Brain microvascular endothelial cell (primary cell): ENCODE measurements around the gene APCS.

ENCODE experiments used
- DNase-seq: peaks from one replicate; pipeline ENCODE4 v3.0.0-alpha.2; 2020
- H3K27ac ChIP-seq: fragments of 250-450 bp; sonication (Bioruptor Pico); 2 replicates; pipeline ENCODE4 v1.5.1; 2020; ENCODE audit warnings: mild to moderate bottlenecking, moderate library complexity
- H3K27me3 ChIP-seq: fragments of 250-450 bp; sonication (Bioruptor Pico); replicated peaks from 2 replicates; pipeline ENCODE4 v1.5.1; 2020; ENCODE audit warnings: mild to moderate bottlenecking
- H3K36me3 ChIP-seq: fragments of 250-450 bp; sonication (Bioruptor Pico); replicated peaks from 2 replicates; pipeline ENCODE4 v1.5.1; 2020; ENCODE audit warnings: mild to moderate bottlenecking
- H3K4me3 ChIP-seq: 2 replicates; pipeline ENCODE4 v1.5.1; 2011; ENCODE audit warnings: low read depth, mild to moderate bottlenecking, control low read depth, low read length, moderate library complexity
- CTCF ChIP-seq: IDR thresholded peaks from 2 replicates; pipeline ENCODE4 v1.5.1; 2011; ENCODE audit warnings: low read depth, mild to moderate bottlenecking, moderate library complexity, low read length, control low read depth, inconsistent platforms; ENCODE audit errors: missing control alignments
- in situ Hi-C: cut with HindIII; loops from 2 replicates; pipeline ENCODE4 v1.10.0; 2017; ENCODE audit warnings: low sequenced_read_pairs, low pct_ligation_motif_present

Gene APCS

GRCh38 chr1:159591981-159592380 is 4.4 kb downstream of the APCS start:
- no peak for TF ChIP-seq CTCF
- no peaks in the 10 kb centered on the region for H3K36me3 ChIP-seq
- DNase-seq = peak; percentile 32
- peak overlapping the region; percentile 51 for H3K27ac ChIP-seq
- in situ Hi-C loops = no loop called here
- no peaks in the 10 kb centered on the region for H3K27me3 ChIP-seq
- H3K4me3 ChIP-seq = no peak overlapping the region

GRCh38 chr1:159594625-159595405 is 7.2 kb downstream of the APCS start:
- in situ Hi-C loops = no loop called here
- H3K36me3 ChIP-seq = no peaks in the 10 kb centered on the region
- TF ChIP-seq CTCF = no peak
- no peak overlapping the region for H3K27ac ChIP-seq
- H3K4me3 ChIP-seq = no peak overlapping the region
- DNase-seq = peak; percentile 5
- H3K27me3 ChIP-seq = no peaks in the 10 kb centered on the region

- in situ Hi-C loops = no loop called here
- Histone ChIP-seq H3K4me3 (no peak overlapping the region), H3K27ac (peak overlapping the region; percentile 63), H3K36me3 (no peaks in the 10 kb centered on the region), H3K27me3 (no peaks in the 10 kb centered on the region)
- DNase-seq = peak; percentile 94
- TF ChIP-seq CTCF = no peak
Measured at GRCh38 chr1:159598196-159598595, 10.6 kb downstream of the APCS start.

- Histone ChIP-seq H3K27me3 (no peaks in the 10 kb centered on the region), H3K4me3 (no peak overlapping the region), H3K36me3 (no peaks in the 10 kb centered on the region), H3K27ac (no peak overlapping the region)
- in situ Hi-C loops = no loop called here
- no peak for TF ChIP-seq CTCF
- no peak for DNase-seq
Measured at GRCh38 chr1:159600894-159601293, 13.3 kb downstream of the APCS start.

- in situ Hi-C loops = no loop called here
- DNase-seq = no peak
- H3K36me3 ChIP-seq = no peaks in the 10 kb centered on the region
- no peaks in the 10 kb centered on the region for H3K27me3 ChIP-seq
- no peak overlapping the region for H3K27ac ChIP-seq
- no peak for TF ChIP-seq CTCF
- H3K4me3 ChIP-seq = no peak overlapping the region
Measured at GRCh38 chr1:159602501-159602999, 14.9 kb downstream of the APCS start.
